ENCODE measurements around the gene ANKS3.

- TF ChIP-seq PHF8 (IDR thresholded peaks at IDR 0.05; ENCODE audit: borderline replicate concordance, low read depth), result no peak
- no peak for TF ChIP-seq POLR2A (IDR thresholded peaks at IDR 0.05; ENCODE audit: low read length)
- no peak for TF ChIP-seq CTCF (IDR thresholded peaks at IDR 0.05)
- TF ChIP-seq ZSCAN20 (CRISPR knock-in tag; IDR thresholded peaks at IDR 0.05), result no peak
- no peak for TF ChIP-seq RAD21 (conservative IDR thresholded peaks at IDR 0.05 in 1 of 2, IDR thresholded peaks at IDR 0.05 in 1 of 2)
These were observed 9.3 kb downstream of the ANKS3 start for GRCh38 chr16:4724661-4725270.

All from A549 (cell line).